MM.1S (cell line): ENCODE results near the gene UPP1.

Experiments used
- DNase-seq: peaks from one replicate; pipeline ENCODE4 v3.0.0-alpha.2; 2015
- H2AFZ ChIP-seq: fragments of 300-600 bp; sonication (generic); 2 replicates; pipeline ENCODE4 v1.6.0; 2016; ENCODE audit warnings: antibody characterized with exemption, low read length
- H3F3A ChIP-seq: fragments of 300-600 bp; sonication (generic); 2 replicates; pipeline ENCODE4 v1.6.1; 2016; ENCODE audit warnings: mild to moderate bottlenecking, antibody characterized with exemption, low read length, moderate library complexity, mixed read lengths; ENCODE audit not compliant: insufficient read depth
- H3K27ac ChIP-seq: fragments of 300-600 bp; sonication (generic); 2 replicates; pipeline ENCODE4 v1.5.1; 2016; ENCODE audit warnings: mild to moderate bottlenecking, low read length
- H3K27me3 ChIP-seq: fragments of 300-600 bp; sonication (generic); replicated peaks from 2 replicates; pipeline ENCODE4 v1.6.0; 2016; ENCODE audit warnings: low read length; ENCODE audit not compliant: insufficient read depth
- H3K36me3 ChIP-seq: fragments of 300-600 bp; sonication (generic); replicated peaks from 2 replicates; pipeline ENCODE4 v1.6.1; 2016; ENCODE audit warnings: mild to moderate bottlenecking, low read length, mixed read lengths; ENCODE audit not compliant: insufficient read depth
- H3K4me1 ChIP-seq: fragments of 300-600 bp; sonication (generic); 2 replicates; pipeline ENCODE4 v1.6.1; 2016; ENCODE audit warnings: low read length, mixed read lengths
- H3K4me2 ChIP-seq: fragments of 300-600 bp; sonication (generic); 2 replicates; pipeline ENCODE4 v1.6.0; 2016; ENCODE audit warnings: low read depth, low read length
- H3K4me3 ChIP-seq: fragments of 300-600 bp; sonication (generic); 2 replicates; pipeline ENCODE4 v1.5.1; 2016; ENCODE audit warnings: low read length, mixed read lengths
- H3K79me2 ChIP-seq: fragments of 300-600 bp; sonication (generic); 2 replicates; pipeline ENCODE4 v1.6.1; 2016; ENCODE audit warnings: mixed run types, low read length, mixed read lengths
- H3K9ac ChIP-seq: fragments of 300-600 bp; sonication (generic); 2 replicates; pipeline ENCODE4 v1.6.1; 2016; ENCODE audit warnings: low read length, mixed read lengths
- H3K9me2 ChIP-seq: fragments of 300-600 bp; sonication (generic); replicated peaks from 2 replicates; pipeline ENCODE4 v1.6.1; 2016; ENCODE audit warnings: mild to moderate bottlenecking, low read length, mixed read lengths; ENCODE audit not compliant: insufficient read depth
- H3K9me3 ChIP-seq: fragments of 300-600 bp; sonication (generic); replicated peaks from 2 replicates; pipeline ENCODE4 v1.6.1; 2016; ENCODE audit warnings: mild to moderate bottlenecking, low read length, mixed read lengths; ENCODE audit not compliant: insufficient read depth
- H4K20me1 ChIP-seq: fragments of 300-600 bp; sonication (generic); 2 replicates; pipeline ENCODE4 v1.6.1; 2016; ENCODE audit warnings: mild to moderate bottlenecking, low read length, moderate library complexity, mixed read lengths; ENCODE audit not compliant: insufficient read depth
- EZH2 ChIP-seq: fragments of 300-600 bp; sonication (generic); optimal IDR thresholded peaks from 2 replicates; pipeline ENCODE3; 2017; ENCODE audit warnings: low read depth, mild to moderate bottlenecking, antibody characterized with exemption, low read length, mixed read lengths
- EZH2phosphoT487 ChIP-seq: fragments of 300-600 bp; sonication (generic); IDR thresholded peaks from 2 replicates; pipeline ENCODE4 v1.6.1; 2018; ENCODE audit warnings: antibody characterized with exemption, low read length
- TF ChIP-seq, protein P1 (sequence below): fragments of 300-600 bp; sonication (generic); IDR thresholded peaks from 2 replicates; pipeline ENCODE4 v1.5.1; 2016; ENCODE audit warnings: antibody characterized with exemption, low read length, mixed read lengths

Gene UPP1

DNA sequence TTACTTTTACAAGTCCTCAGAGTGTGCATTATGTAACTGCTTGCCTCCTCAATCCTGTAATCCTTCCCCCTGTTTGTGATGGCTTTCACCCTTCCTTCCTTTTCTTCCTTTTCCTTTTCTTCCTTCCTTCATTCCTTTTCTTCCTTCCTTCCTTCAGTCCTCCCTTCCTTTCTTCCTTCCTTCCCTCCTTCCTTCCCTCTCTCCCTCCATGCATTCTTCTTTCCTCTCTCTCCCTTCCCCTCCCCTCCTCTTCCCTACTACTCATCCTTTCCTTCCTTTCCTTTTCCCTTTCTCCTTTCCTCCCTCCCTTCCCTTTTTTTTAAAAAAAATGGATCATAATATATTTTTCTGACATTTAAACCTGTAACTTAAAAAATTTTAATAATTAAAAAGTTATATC, 60.0 kb downstream of the UPP1 start:
- H3K27me3 ChIP-seq = no peaks in the 10 kb centered on the region
- no peaks in the 10 kb centered on the region for H3K9me3 ChIP-seq
- no peak overlapping the region for H3K4me2 ChIP-seq
- no peaks in the 10 kb centered on the region for H3F3A ChIP-seq
- no peaks in the 10 kb centered on the region for H3K79me2 ChIP-seq
- DNase-seq = no peak
- H3K9me2 ChIP-seq = no peaks in the 10 kb centered on the region
- no peak for TF ChIP-seq EZH2
- TF ChIP-seq, protein P1, sequence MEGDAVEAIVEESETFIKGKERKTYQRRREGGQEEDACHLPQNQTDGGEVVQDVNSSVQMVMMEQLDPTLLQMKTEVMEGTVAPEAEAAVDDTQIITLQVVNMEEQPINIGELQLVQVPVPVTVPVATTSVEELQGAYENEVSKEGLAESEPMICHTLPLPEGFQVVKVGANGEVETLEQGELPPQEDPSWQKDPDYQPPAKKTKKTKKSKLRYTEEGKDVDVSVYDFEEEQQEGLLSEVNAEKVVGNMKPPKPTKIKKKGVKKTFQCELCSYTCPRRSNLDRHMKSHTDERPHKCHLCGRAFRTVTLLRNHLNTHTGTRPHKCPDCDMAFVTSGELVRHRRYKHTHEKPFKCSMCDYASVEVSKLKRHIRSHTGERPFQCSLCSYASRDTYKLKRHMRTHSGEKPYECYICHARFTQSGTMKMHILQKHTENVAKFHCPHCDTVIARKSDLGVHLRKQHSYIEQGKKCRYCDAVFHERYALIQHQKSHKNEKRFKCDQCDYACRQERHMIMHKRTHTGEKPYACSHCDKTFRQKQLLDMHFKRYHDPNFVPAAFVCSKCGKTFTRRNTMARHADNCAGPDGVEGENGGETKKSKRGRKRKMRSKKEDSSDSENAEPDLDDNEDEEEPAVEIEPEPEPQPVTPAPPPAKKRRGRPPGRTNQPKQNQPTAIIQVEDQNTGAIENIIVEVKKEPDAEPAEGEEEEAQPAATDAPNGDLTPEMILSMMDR = no peak
- no peak for TF ChIP-seq EZH2phosphoT487
- no peak overlapping the region for H2AFZ ChIP-seq
- no peaks in the 10 kb centered on the region for H3K4me1 ChIP-seq
- no peak overlapping the region for H3K4me3 ChIP-seq
- no peaks in the 10 kb centered on the region for H4K20me1 ChIP-seq
- no peaks in the 10 kb centered on the region for H3K36me3 ChIP-seq
- no peak overlapping the region for H3K27ac ChIP-seq
- no peak overlapping the region for H3K9ac ChIP-seq

DNA sequence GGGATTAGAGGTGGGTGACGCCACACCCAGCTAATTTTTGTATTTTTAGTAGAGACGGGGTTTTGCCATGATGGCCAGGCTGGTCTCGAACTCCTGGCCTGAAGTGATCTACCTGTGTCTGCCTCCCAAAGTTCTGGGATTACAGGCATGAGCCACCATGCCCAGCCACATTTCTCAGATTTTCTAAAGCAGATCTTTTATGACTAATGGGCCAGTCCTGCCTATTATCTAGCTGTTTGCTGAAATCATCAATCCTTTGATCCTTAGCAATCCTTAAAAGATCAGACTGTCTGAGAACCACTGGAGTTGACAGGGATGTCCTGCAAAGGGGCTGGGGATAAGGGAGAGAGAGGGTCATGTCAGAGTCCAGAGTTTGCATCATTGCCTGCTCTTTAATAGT, 61.0 kb downstream of the UPP1 start:
- Histone ChIP-seq H3K27ac (no peak overlapping the region), H3F3A (no peaks in the 10 kb centered on the region), H3K9me3 (no peaks in the 10 kb centered on the region), H3K4me2 (no peak overlapping the region), H2AFZ (no peak overlapping the region), H3K9ac (no peak overlapping the region), H3K79me2 (no peaks in the 10 kb centered on the region), H3K27me3 (no peaks in the 10 kb centered on the region), H3K36me3 (no peaks in the 10 kb centered on the region), H3K4me1 (no peaks in the 10 kb centered on the region), H3K4me3 (no peak overlapping the region), H4K20me1 (no peaks in the 10 kb centered on the region), H3K9me2 (no peaks in the 10 kb centered on the region)
- DNase-seq = no peak
- TF ChIP-seq EZH2phosphoT487 (no peak), EZH2 (no peak)
- TF ChIP-seq, protein P1 = no peak

DNA sequence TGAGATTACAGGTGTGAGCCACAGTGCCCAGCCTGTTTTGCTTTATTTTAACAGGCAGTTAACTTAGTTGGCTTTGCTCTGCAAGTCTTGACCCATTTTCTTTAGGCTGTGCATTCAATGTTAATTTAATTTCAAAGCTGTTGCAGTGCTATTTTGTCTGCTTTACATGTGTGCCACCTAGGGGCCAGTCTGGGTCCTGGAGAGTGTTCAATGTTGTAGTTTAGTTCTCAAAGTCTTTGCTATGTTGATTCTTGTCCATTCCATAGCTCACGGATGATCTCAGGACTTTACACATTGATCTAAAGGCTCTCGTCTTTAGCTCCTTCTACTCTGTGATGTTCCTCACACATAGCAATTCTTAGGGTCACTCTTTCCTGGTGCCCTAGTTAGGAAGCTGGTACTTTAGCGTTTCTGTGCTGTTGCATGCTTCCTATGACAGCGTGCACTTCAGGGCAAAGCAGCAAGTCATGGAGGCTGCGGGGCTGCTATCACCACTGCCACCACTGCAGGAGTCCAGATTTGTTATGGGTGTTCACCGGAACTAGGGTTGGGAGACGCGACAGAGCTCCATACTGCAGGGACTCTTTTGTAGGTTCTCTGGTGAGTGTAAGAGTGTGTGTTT, 65.8 kb downstream of the UPP1 start:
- Histone ChIP-seq H3K79me2 (no peaks in the 10 kb centered on the region), H3K4me2 (no peak overlapping the region), H3K4me1 (no peaks in the 10 kb centered on the region), H3K27me3 (no peaks in the 10 kb centered on the region), H3K9me2 (no peaks in the 10 kb centered on the region), H3K9me3 (no peaks in the 10 kb centered on the region), H3K9ac (no peak overlapping the region), H3K36me3 (no peaks in the 10 kb centered on the region), H3K4me3 (no peak overlapping the region), H3K27ac (no peak overlapping the region; the same call in 1 of the 2 replicates), H2AFZ (0 out of 2 replicates have a peak overlapping the region, but pooled peaks have one; percentile 51), H4K20me1 (no peaks in the 10 kb centered on the region), H3F3A (no peaks in the 10 kb centered on the region)
- peak; percentile 59 for DNase-seq
- TF ChIP-seq, protein P1 = peak; percentile 77
- TF ChIP-seq EZH2phosphoT487 = no peak
- TF ChIP-seq EZH2 = no peak
